HCT116 (cell line): ENCODE measurements around the gene CAV1.

ENCODE experiments used
- CBX3 ChIP-seq: IDR thresholded peaks from 2 replicates; pipeline ENCODE4 v1.6.1; 2012; ENCODE audit warnings: low read depth
- CEBPB ChIP-seq: IDR thresholded peaks from 2 replicates; pipeline ENCODE4 v1.6.1; 2012; ENCODE audit warnings: low read depth
- POLR2A ChIP-seq: IDR thresholded peaks from 2 replicates; pipeline ENCODE4 v1.7.0; 2011; ENCODE audit warnings: borderline replicate concordance; ENCODE audit not compliant: insufficient read depth, insufficient read length; ENCODE audit errors: extremely low read depth
- POLR2AphosphoS5 ChIP-seq: IDR thresholded peaks from 2 replicates; pipeline ENCODE4 v1.6.1; 2011; ENCODE audit warnings: mild to moderate bottlenecking, low read depth, low read length, moderate library complexity
- YY1 ChIP-seq: IDR thresholded peaks from 2 replicates; pipeline ENCODE4 v1.6.1; 2011; ENCODE audit warnings: low read length, low read depth, moderate library complexity, mild to moderate bottlenecking; ENCODE audit not compliant: insufficient replicate concordance; ENCODE audit errors: extremely low read depth
- ZFX ChIP-seq: fragments of 450-650 bp; IDR thresholded peaks from 2 replicates; pipeline ENCODE4 v1.6.1; 2017
- ZNF274 ChIP-seq: fragments of 200-500 bp; sonication (Bioruptor generic); IDR thresholded peaks from 2 replicates; pipeline ENCODE4 v1.6.1; 2014; ENCODE audit warnings: mild to moderate bottlenecking, low read depth, low read length, inconsistent platforms
- TF ChIP-seq, protein P1 (sequence below), 3 experiments: fragments of 200-600 bp in 1 of 3; sonication (generic) in 1 of 3; IDR thresholded peaks in 2 of 3; conservative IDR thresholded peaks in 1 of 3; 2 replicates each; pipeline ENCODE4 v1.5.1; 2012 to 2017; ENCODE audit warnings: low read depth in 2 of 3, low read length in 2 of 3, antibody characterized with exemption in 1 of 3, borderline replicate concordance in 1 of 3, control low read depth in 1 of 3, mild to moderate bottlenecking in 1 of 3, mixed read lengths in 1 of 3, mixed run types in 1 of 3, moderate library complexity in 1 of 3; ENCODE audit not compliant: insufficient read depth in 1 of 3
- TF ChIP-seq, protein P2 (sequence below): IDR thresholded peaks from 2 replicates; pipeline ENCODE4 v1.6.1; 2012; ENCODE audit warnings: low read depth
- TF ChIP-seq, protein P3 (sequence below): IDR thresholded peaks from 2 replicates; pipeline ENCODE4 v1.6.1; 2011; ENCODE audit warnings: mild to moderate bottlenecking, low read length, moderate library complexity; ENCODE audit not compliant: insufficient replicate concordance; ENCODE audit errors: extremely low read depth

GRCh38 chr7:116583653-116584052 lies 58.8 kb downstream of the CAV1 start:
- TF ChIP-seq POLR2A, result no peak
- TF ChIP-seq, protein P1, sequence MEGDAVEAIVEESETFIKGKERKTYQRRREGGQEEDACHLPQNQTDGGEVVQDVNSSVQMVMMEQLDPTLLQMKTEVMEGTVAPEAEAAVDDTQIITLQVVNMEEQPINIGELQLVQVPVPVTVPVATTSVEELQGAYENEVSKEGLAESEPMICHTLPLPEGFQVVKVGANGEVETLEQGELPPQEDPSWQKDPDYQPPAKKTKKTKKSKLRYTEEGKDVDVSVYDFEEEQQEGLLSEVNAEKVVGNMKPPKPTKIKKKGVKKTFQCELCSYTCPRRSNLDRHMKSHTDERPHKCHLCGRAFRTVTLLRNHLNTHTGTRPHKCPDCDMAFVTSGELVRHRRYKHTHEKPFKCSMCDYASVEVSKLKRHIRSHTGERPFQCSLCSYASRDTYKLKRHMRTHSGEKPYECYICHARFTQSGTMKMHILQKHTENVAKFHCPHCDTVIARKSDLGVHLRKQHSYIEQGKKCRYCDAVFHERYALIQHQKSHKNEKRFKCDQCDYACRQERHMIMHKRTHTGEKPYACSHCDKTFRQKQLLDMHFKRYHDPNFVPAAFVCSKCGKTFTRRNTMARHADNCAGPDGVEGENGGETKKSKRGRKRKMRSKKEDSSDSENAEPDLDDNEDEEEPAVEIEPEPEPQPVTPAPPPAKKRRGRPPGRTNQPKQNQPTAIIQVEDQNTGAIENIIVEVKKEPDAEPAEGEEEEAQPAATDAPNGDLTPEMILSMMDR (IDR thresholded peaks at IDR 0.05 in 2 of 3, conservative IDR thresholded peaks at IDR 0.05 in 1 of 3; ENCODE audit: borderline replicate concordance in 1 of 3, insufficient read depth in 1 of 3, low read depth in 2 of 3, low read length in 2 of 3), result no peak
- TF ChIP-seq, protein P2, sequence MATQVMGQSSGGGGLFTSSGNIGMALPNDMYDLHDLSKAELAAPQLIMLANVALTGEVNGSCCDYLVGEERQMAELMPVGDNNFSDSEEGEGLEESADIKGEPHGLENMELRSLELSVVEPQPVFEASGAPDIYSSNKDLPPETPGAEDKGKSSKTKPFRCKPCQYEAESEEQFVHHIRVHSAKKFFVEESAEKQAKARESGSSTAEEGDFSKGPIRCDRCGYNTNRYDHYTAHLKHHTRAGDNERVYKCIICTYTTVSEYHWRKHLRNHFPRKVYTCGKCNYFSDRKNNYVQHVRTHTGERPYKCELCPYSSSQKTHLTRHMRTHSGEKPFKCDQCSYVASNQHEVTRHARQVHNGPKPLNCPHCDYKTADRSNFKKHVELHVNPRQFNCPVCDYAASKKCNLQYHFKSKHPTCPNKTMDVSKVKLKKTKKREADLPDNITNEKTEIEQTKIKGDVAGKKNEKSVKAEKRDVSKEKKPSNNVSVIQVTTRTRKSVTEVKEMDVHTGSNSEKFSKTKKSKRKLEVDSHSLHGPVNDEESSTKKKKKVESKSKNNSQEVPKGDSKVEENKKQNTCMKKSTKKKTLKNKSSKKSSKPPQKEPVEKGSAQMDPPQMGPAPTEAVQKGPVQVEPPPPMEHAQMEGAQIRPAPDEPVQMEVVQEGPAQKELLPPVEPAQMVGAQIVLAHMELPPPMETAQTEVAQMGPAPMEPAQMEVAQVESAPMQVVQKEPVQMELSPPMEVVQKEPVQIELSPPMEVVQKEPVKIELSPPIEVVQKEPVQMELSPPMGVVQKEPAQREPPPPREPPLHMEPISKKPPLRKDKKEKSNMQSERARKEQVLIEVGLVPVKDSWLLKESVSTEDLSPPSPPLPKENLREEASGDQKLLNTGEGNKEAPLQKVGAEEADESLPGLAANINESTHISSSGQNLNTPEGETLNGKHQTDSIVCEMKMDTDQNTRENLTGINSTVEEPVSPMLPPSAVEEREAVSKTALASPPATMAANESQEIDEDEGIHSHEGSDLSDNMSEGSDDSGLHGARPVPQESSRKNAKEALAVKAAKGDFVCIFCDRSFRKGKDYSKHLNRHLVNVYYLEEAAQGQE, result no peak
- no peak for TF ChIP-seq ZNF274
- no peak for TF ChIP-seq YY1
- TF ChIP-seq ZFX, result no peak
- no peak for TF ChIP-seq CEBPB
- TF ChIP-seq POLR2AphosphoS5, result no peak
- TF ChIP-seq, protein P3, sequence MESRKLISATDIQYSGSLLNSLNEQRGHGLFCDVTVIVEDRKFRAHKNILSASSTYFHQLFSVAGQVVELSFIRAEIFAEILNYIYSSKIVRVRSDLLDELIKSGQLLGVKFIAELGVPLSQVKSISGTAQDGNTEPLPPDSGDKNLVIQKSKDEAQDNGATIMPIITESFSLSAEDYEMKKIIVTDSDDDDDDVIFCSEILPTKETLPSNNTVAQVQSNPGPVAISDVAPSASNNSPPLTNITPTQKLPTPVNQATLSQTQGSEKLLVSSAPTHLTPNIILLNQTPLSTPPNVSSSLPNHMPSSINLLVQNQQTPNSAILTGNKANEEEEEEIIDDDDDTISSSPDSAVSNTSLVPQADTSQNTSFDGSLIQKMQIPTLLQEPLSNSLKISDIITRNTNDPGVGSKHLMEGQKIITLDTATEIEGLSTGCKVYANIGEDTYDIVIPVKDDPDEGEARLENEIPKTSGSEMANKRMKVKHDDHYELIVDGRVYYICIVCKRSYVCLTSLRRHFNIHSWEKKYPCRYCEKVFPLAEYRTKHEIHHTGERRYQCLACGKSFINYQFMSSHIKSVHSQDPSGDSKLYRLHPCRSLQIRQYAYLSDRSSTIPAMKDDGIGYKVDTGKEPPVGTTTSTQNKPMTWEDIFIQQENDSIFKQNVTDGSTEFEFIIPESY, result no peak
- no peak for TF ChIP-seq CBX3
